ENCODE data around the gene PLAGL2.

The PLAGL2 gene

DNA sequence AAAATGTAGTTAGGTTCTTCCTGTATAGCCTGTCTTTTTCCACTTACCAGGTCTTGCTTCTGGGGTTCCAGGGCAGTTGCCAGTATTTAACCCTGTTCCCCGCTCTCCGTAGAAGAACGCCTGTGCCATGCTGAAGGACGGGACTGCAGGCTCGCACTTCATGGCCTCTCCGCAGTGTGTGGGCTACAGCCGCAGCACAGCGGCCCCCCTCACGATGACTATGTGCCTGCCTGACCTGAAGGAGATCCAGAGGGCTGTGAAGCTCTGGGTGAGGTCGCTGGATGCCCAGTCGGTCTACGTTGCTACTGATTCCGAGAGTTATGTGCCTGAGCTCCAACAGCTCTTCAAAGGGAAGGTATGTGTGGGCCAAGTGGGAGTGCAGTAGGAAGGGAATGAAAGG, 23.2 kb upstream of the PLAGL2 start:
- no peak for DNase-seq

GRCh38 chr20:32229251-32229747, 21.8 kb upstream of the PLAGL2 start:
- no peak for DNase-seq

DNA sequence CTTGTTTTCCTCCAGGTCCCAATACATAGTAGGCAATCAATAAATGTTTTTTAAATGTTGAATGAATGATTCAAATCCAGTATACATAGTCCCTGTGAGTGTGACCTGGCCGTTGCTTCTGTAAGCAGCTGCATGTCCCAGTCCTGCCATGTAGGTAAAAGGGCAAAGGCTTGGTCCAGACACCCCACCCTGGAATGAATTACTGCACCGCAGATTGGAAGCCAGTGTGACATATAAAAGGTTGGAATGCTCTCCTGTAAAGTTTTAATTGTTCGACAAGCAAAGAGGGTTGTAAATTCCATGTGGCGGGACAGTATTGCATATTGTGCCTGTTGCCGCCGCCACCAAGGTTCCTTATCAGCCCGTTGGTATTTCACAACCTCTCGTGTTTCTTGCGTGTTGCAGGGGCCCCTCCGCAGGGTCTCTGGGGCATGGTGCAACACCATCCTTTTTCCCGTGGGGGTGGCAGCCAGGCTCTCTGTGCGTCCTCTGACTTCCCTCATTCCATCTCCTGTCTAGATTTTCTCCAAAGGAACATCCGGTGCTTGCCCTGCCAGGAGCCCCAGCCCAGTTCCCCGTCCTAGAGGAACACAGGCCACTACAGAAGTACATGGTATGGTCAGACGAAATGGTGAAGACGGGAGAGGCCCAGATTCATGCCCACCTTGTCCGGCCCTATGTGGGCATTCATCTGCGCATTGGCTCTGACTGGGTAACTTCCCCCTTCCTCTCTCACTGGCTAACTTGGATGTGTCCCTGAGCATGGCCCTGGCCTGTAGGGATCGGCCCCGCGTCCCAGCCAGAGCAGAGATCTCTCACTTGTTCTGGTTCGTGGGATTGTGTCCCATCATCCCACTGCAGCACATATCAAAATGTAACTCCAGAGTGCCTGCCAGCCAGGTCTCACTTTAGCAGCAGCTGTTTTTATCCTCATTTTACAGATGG, 20.5 kb upstream of the PLAGL2 start:
- no peak for DNase-seq

- DNase-seq = no peak
These were observed 19.8 kb upstream of the PLAGL2 start for GRCh38 chr20:32227306-32227705.

GRCh38 chr20:32226391-32226790, 18.8 kb upstream of the PLAGL2 start:
- no peak for DNase-seq

DNA sequence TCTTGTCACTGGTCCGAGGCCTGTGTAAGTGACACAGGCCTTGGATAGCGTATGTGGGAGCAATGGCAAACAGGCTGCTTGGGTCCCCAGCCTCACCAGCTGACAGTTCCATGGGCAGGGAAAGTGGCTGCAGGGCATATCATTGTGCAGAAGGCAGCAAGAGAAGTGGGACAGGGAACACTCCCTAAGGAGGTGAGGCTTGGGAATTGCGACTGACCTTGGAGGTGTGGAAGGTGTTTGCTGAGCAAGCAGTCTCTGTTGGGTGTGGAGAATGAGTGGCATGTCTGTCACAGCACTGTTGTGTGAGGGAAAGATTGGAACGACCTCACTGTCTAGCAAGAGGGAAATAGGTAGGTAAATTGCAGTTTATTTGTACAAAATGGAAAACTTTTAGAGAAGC, 16.9 kb upstream of the PLAGL2 start:
- DNase-seq = no peak

- DNase-seq = no peak
These were observed 10.8 kb upstream of the PLAGL2 start for GRCh38 chr20:32218156-32218900.

- no peak for DNase-seq
These were observed 8.9 kb upstream of the PLAGL2 start for GRCh38 chr20:32216179-32217142.

DNA sequence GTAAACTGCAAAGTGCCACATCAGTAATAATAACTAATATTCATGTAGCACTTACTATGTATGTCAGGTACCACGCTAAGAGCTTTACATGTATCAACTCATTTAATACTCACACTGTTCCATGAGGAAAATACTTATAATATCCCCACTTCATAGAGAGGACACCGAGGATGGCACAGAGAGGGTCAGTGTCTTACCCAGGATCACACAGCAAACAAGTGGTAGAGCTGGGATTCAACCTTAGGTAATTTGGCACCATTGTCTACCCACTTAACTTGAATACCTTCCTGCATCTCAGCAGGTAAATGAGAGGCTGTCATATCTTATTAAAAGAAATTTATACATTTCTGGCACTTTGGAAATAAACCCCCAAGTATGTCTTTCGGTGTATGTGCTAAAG, 8.2 kb upstream of the PLAGL2 start:
- DNase-seq = no peak

DNA sequence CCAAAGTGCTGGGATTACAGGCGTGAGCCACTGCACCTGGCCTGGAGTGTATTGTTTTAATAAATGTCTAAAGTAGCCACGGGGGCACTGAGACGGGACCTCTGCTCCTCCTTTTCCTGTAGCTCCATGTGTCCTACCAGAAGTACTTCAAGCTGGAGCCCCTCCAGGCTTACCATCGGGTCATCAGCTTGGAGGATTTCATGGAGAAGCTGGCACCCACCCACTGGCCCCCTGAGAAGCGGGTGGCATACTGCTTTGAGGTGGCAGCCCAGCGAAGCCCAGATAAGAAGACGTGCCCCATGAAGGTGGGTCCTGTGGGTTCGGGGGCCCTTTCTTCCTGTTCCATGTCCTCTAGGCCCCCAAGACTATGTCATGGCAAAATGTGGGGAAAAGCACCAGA, 7.6 kb upstream of the PLAGL2 start:
- no peak for DNase-seq

- no peak for DNase-seq
These were observed 6.3 kb upstream of the PLAGL2 start for GRCh38 chr20:32213870-32214269.

DNA sequence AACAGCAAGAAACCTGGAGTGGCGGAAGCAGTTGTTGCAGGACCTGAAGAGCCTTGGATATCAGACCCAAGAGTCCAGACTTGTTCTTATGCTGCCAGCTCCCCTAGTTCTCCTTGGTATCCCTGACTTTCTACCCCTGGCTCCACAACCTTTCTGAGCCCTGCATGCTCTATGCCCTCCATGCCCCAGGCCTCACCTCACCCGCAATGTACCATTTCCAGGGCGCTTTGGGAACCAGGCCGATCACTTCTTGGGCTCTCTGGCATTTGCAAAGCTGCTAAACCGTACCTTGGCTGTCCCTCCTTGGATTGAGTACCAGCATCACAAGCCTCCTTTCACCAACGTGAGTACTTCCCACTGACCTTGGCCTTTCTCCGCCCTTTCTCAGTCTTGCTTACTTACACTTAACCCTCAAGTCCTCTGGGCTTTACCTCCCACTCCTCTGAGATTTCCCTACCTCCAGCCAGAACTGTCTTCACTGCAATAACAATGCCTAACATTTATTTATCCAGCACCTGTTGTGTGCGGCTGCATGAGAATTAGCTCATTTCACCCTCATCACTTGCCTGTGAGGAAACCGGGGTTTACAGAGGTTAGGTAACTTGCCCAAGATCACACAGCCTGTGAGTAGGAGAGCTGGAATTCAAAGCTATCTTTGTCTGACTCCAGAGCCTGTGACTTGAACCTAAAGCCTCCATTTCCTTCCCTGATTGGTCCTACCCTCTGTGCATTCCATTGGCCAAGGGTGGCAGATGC, 2.5 kb upstream of the PLAGL2 start:
- no peak for DNase-seq

GRCh38 chr20:32208499-32209154, 1.1 kb upstream of the PLAGL2 start:
- DNase-seq = no peak

DNA sequence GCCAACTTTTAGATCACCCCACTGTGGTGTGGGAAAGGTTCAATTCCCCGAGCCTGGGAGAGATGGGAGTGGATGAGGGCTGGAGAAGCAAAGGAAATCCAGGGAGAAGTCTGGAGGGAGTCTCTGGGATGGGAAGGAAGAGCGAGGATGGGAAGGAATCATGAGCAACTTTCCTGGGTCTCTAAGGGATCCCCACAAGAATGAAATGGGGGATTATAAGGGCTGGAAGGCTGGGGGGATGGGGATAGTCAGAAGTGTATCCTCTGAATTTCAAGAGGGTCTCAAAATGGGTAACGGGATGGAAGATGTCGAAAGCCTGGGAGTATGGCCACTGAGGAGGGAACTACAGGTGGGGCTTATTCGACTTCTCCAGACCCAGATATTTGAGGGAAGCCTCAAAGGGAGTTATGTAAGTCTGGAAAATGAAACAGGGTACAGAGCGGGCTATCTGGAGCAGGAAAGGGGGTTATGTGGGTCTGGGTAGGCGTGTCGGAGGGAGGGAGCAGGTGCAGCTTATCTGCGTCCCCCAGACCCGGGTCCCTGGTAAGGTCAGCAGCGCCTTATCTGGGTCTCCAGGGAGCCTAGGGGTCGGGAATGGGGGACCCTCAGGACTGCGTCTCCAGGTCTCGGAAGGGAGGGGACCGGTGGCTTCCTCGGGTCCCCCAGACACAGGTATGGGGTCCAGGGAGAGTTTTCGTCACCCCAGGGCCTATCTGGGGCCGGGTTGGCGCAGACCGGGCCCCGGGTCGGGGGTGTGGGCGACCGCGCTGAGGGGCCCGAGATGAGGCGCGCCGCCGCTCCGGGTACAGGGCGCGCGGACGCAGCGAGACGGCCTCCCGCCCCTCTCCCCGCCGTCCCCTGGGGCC, 550 bp downstream of the PLAGL2 start:
- DNase-seq = no peak

DNA sequence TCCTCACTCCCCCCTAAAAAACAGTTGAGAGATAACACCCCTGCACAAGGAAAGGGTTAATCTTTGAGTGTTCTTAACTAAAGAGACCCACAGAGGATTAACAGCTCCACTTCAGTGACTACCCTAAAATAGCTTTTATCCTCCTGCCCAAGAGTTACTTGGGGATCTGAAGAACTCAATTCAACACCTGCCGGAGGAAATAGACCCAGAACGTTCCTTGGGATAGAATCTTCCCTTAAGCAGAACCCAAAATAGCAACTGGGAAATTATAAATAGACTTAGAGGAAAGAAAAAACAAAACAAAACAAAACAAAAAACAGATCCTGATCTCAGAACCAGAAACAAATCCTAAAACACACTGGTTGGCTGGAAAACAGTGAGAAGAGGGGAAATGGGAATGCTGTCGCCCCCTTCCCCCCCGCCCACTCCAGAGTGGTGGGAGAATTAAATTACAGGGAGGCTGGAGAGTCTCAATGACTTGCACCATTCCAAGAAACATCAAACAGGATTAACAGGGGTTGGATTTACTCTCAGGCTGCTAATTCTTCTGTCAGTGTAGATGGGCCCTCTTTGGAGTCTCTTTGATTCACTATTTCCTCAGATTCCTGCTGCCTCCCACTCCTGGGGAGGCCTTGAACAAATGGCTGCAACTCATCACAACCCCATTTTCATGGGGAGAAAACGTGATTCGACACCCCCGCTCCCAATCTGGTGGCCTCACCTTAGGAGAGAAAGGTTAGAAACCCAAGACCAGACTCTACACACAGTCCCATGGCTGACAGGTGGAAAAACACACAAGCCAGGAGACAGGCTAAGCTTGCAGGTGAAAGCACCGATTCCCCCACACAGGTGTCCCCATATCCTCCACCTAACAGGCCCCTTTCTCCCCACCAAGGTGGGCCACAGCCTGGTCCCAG, 1.4 kb downstream of the PLAGL2 start:
- DNase-seq = no peak

DNA sequence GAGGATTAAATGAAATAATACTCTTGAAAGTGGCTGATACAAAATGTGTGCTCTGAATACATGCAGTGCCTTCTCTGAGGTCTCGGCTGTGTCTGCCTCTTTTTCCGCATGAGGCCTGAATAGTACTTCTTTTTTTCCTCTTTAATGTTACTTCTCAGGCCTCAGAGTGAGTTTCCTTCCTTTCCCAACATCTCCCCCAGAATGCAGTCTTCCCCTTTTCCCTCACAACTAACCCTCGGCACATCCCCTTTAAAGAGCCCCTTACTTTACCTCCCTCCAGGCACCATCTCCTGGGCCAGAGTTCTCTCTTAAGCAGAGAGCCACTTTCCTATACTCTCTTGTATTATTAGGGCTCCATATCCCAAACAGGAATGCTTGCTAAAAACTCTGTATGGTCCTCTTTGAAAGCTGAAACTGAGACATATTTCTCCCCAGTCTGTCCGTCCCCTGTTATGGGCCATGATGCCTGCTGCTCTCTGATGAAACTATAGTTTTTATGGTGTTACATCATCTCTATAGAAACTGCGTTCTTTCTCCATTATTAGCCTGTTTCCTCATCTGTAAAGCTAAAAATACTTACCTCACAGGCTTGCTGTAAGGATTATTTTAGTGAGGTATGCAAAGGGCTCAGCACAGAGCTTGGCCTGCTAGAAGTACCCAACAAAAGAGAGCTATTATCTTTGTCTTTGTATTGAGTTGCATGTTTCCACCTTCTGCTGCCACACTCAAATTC, 2.3 kb downstream of the PLAGL2 start:
- peak; percentile 66 to 68 for DNase-seq

DNA sequence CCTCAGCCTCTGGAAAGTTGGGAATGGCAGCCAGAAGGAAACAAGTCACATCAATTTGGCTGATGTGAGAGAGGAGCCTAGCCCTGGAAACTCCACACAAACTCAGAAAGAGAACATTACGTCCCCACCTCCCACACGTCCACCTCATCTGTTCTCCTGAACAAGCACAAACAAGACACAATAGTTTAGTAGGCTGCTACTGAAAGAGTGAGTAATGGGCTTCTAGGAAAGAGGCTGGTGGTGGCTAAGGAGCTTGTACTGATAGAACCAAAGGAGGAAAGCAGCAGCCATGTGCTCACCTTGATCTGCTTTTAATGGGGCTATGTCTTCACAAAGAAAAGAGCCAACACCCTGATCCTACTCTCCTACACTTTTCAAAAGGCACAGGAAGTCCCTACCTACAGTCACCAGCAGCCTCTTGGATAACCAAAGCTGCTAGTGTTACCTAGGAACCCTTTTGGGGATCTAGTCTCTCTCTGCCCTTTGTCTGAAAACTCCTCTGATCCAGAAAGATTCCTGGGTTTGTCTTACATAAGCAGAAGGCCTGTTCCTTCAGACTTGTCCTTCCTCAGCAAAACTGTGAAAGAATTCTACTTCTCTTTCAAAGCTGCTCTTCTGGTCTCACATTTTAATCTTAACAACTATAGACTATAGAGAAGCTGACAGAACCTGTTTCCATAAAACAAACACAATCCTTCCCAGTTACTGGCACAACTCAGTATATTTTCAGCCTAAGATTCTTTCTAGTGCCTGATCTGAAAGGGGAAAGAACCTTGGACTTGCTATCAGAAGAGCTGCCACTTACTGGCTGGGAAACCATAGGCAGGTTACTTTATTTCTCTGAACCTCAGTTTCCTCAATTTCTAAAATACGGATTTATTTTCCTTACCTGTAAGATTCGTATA, 3.1 kb downstream of the PLAGL2 start:
- no peak for DNase-seq
